Measurements from ENCODE around the gene CNOT2. TPM values are rescaled to one million over a fixed set of nuclear protein-coding genes. Genes with fewer than 3 reads are reported as not detected.

The CNOT2 gene
- total RNA-seq, 4 donors from 2014 or later, result 64.1 to 107 (median 71.6) TPM

GRCh38 chr12:70366581-70367257, 123.5 kb downstream of the CNOT2 start:
- in situ Hi-C loops (cut with MboI; ENCODE audit: low sequenced_read_pairs in 4 of 4), result no loop called here
- peak; percentile 25 to 39 for ATAC-seq
- peak overlapping the region; percentile 54 to 81 (median 66) for H3K4me3 ChIP-seq
- peak in 1 of 2 donors; percentile 13 for DNase-seq
- peaks cover 5 to 12% of the 10 kb centered on the region in 2 donors for H3K4me1 ChIP-seq
- H3K9me3 ChIP-seq, result no peaks in the 10 kb centered on the region
- H3K27me3 ChIP-seq, result peaks cover 20 to 34% (median 33%) of the 10 kb centered on the region in 3 donors
- H3K36me3 ChIP-seq, result no peaks in the 10 kb centered on the region
- peak overlapping the region in 3 of 4 donors; percentile 16 to 56 (median 47) for H3K27ac ChIP-seq
- intact Hi-C loops (cut with DNase I; ENCODE audit: low total_unique reads), result loop anchor here (5.0 kb wide), 1 partner anchor 124 kb away; the partner anchor contains the start of gene CNOT2
- TF ChIP-seq CTCF (IDR thresholded peaks at IDR 0.05 in 4 of 5, conservative IDR thresholded peaks at IDR 0.05 in 1 of 5) (no peak), POLR2A (IDR thresholded peaks at IDR 0.05) (no peak)

- Histone ChIP-seq H3K9me3 (no peaks in the 10 kb centered on the region), H3K4me3 (peak overlapping the region; percentile 54 to 81 (median 66)), H3K36me3 (no peaks in the 10 kb centered on the region), H3K27ac (peak overlapping the region in 3 of 4 donors; percentile 16 to 56 (median 47)), H3K4me1 (peaks cover 5 to 12% of the 10 kb centered on the region in 2 donors), H3K27me3 (peaks cover 20 to 34% (median 33%) of the 10 kb centered on the region in 3 donors)
- TF ChIP-seq POLR2A (IDR thresholded peaks at IDR 0.05), result no peak
- no peak for TF ChIP-seq CTCF (IDR thresholded peaks at IDR 0.05 in 4 of 5, conservative IDR thresholded peaks at IDR 0.05 in 1 of 5)
- in situ Hi-C loops (cut with MboI; ENCODE audit: low sequenced_read_pairs in 4 of 4), result no loop called here
- DNase-seq, result no peak
- intact Hi-C loops (cut with DNase I; ENCODE audit: low total_unique reads), result loop anchor here (5.0 kb wide), 1 partner anchor 125 kb away; the partner anchor contains the start of gene CNOT2
- peak; percentile 5 to 8 for ATAC-seq
Observed at GRCh38 chr12:70367258-70368141, 124.3 kb downstream of the CNOT2 start.

GRCh38 chr12:70372881-70373280, 129.6 kb downstream of the CNOT2 start:
- Histone ChIP-seq H3K9me3 (no peaks in the 10 kb centered on the region), H3K27me3 (peaks cover 0 to under 1% (median 0%) of the 10 kb centered on the region in 3 donors), H3K36me3 (no peaks in the 10 kb centered on the region), H3K4me3 (no peak overlapping the region), H3K4me1 (peaks cover 0 to 4% of the 10 kb centered on the region in 2 donors), H3K27ac (no peak overlapping the region)
- ATAC-seq (no peak), DNase-seq (no peak)
- intact Hi-C loops (cut with DNase I; ENCODE audit: low total_unique reads) (no loop called here), in situ Hi-C loops (cut with MboI; ENCODE audit: low sequenced_read_pairs in 4 of 4) (no loop called here)
- TF ChIP-seq CTCF (IDR thresholded peaks at IDR 0.05 in 4 of 5, conservative IDR thresholded peaks at IDR 0.05 in 1 of 5), result no peak
- no peak for TF ChIP-seq POLR2A (IDR thresholded peaks at IDR 0.05)

GRCh38 chr12:70379846-70380245, 136.6 kb downstream of the CNOT2 start:
- Histone ChIP-seq H3K36me3 (no peaks in the 10 kb centered on the region), H3K4me3 (no peak overlapping the region), H3K9me3 (no peaks in the 10 kb centered on the region), H3K4me1 (no peaks in the 10 kb centered on the region), H3K27ac (no peak overlapping the region), H3K27me3 (no peaks in the 10 kb centered on the region)
- no peak for ATAC-seq
- DNase-seq, result no peak
- no peak for TF ChIP-seq POLR2A (IDR thresholded peaks at IDR 0.05)
- no peak for TF ChIP-seq CTCF (IDR thresholded peaks at IDR 0.05 in 4 of 5, conservative IDR thresholded peaks at IDR 0.05 in 1 of 5)
- in situ Hi-C loops (cut with MboI; ENCODE audit: low sequenced_read_pairs in 4 of 4) (no loop called here), intact Hi-C loops (cut with DNase I; ENCODE audit: low total_unique reads) (no loop called here)

All from gastrocnemius medialis (tissue), 4 donors.